Measurements from ENCODE around the gene TIAM2.
"Not testable (repeated sequence)": the region's sequence is repeated elsewhere in the genome, so short reads cannot be mapped to it uniquely, and the experiment has no call there.

Gene TIAM2

DNA sequence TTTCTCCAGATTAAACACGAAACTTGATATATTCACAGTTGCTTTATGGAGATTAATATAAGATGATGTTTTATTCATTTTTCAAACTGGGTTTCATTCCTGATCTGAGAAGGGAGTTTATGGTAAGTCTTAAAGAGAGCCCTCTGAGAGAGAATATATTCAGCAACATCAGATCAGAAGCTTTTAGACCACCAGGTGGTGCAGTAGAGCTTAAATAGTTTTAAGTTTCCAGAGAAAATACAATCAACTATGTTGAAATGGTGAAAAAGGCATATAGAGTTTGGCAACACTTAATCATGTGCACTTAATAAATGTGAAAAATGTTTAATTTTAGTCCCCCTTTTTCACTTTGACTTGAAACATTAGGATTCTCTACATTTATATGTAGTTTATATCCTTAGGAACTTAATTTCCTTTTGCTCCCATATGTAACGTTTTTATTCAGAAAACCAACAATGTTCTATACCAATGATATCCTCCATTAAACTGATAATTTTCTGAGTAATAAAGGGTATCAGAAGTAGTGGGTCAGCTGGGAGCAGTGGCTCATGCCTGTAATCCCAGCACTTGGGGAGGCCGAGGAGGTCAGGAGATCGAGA lies 182.3 kb downstream of the TIAM2 start:
- TF ChIP-seq, protein P1, sequence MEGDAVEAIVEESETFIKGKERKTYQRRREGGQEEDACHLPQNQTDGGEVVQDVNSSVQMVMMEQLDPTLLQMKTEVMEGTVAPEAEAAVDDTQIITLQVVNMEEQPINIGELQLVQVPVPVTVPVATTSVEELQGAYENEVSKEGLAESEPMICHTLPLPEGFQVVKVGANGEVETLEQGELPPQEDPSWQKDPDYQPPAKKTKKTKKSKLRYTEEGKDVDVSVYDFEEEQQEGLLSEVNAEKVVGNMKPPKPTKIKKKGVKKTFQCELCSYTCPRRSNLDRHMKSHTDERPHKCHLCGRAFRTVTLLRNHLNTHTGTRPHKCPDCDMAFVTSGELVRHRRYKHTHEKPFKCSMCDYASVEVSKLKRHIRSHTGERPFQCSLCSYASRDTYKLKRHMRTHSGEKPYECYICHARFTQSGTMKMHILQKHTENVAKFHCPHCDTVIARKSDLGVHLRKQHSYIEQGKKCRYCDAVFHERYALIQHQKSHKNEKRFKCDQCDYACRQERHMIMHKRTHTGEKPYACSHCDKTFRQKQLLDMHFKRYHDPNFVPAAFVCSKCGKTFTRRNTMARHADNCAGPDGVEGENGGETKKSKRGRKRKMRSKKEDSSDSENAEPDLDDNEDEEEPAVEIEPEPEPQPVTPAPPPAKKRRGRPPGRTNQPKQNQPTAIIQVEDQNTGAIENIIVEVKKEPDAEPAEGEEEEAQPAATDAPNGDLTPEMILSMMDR (IDR thresholded peaks at IDR 0.05; ENCODE audit: low read depth, low read length, missing control alignments): peak; percentile 45
- no peak for DNase-seq (ENCODE audit: extremely low read depth, low read depth)
- no peak overlapping the region for H3K4me3 ChIP-seq (replicated peaks; ENCODE audit: low read depth, low read length)

DNA sequence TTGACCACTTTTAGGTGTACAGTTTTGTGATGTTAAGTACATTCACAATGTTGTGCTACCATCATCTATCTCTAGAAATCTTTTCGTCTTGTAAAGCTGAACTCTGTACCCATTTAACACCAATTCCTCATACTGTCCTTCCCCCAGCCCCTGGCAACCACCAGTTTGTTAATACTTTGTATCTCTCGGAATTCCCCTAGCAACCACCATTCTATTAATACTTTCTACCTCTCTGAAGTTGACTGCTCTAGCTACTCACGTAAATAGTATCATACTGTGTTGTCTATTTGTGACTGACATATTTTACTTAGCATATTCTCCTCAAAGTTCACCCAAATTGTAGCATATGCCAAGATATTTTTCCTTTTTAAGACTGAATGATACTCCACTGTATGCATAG lies 186.4 kb downstream of the TIAM2 start:
- no peak overlapping the region for H3K4me3 ChIP-seq (replicated peaks; ENCODE audit: low read depth, low read length)
- no peak for DNase-seq (ENCODE audit: extremely low read depth, low read depth)
- TF ChIP-seq, protein P1 (IDR thresholded peaks at IDR 0.05; ENCODE audit: low read depth, low read length, missing control alignments): no peak

DNA sequence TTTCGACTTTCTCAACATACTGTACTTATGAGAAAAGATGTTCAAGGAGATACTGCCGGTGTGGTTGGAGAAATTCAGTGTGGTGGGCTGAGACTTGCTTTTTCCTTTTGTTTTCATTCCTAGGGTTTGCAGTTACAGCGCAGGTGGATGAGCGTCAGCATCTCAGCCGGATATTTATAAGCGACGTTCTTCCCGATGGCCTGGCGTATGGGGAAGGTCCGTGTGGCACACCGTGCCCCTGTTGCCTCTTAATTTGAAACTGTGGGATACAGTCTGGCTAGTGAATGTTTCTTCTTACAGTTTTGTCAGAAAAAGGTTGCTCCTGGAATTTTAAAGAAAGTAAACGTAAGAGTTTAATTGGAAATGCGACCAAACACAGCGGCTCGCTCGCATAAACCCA lies 187.0 kb downstream of the TIAM2 start:
- no peak overlapping the region for H3K4me3 ChIP-seq (replicated peaks; ENCODE audit: low read depth, low read length)
- TF ChIP-seq, protein P1 (IDR thresholded peaks at IDR 0.05; ENCODE audit: low read depth, low read length, missing control alignments): no peak
- no peak for DNase-seq (ENCODE audit: extremely low read depth, low read depth)

DNA sequence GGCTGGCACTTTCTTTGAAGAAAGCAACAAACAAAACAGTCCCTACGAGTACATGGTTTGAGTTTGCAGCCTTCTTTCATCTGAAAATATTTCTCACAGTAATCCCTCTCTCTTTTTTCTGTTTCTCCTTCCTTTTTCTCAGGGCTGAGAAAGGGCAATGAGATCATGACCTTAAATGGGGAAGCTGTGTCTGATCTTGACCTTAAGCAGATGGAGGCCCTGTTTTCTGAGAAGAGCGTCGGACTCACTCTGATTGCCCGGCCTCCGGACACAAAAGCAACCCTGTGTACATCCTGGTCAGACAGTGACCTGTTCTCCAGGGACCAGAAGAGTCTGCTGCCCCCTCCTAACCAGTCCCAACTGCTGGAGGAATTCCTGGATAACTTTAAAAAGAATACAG lies 188.0 kb downstream of the TIAM2 start:
- H3K4me3 ChIP-seq (replicated peaks; ENCODE audit: low read depth, low read length): no peak overlapping the region
- TF ChIP-seq, protein P1 (IDR thresholded peaks at IDR 0.05; ENCODE audit: low read depth, low read length, missing control alignments): no peak
- DNase-seq (ENCODE audit: extremely low read depth, low read depth): no peak

- DNase-seq (ENCODE audit: extremely low read depth, low read depth); H3K4me3 ChIP-seq (replicated peaks; ENCODE audit: low read depth, low read length): not testable (repeated sequence)
Measured at GRCh38 chr6:155185041-155185440, 189.9 kb downstream of the TIAM2 start.

DNA sequence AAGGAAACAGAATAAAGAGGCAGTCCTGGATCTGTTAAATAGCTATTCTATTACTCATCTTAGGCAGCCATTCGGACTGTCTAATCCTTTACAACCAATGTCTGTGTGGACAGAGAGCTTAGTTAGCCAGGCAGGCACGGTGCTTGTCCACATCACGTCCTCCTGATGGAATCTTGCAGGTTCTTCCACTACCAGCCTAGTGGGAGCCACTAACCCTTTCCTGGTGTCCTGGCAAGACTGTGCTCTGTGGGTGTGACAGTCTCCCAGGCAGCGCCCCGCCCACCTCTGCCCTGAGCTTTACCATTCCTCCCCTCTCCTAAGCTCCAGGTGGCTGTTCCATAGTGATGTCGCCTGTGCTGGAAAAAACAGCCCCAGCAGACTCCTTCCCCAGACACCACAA lies 190.4 kb downstream of the TIAM2 start:
- TF ChIP-seq, protein P1 (IDR thresholded peaks at IDR 0.05; ENCODE audit: low read depth, low read length, missing control alignments): no peak
- DNase-seq (ENCODE audit: extremely low read depth, low read depth): no peak
- no peak overlapping the region for H3K4me3 ChIP-seq (replicated peaks; ENCODE audit: low read depth, low read length)

- no peak overlapping the region for H3K4me3 ChIP-seq (replicated peaks; ENCODE audit: low read depth, low read length)
- DNase-seq (ENCODE audit: extremely low read depth, low read depth): no peak
- TF ChIP-seq, protein P1 (IDR thresholded peaks at IDR 0.05; ENCODE audit: low read depth, low read length, missing control alignments): no peak
Measured at GRCh38 chr6:155186052-155186658, 191.0 kb downstream of the TIAM2 start.

Data from HFF-Myc (cell line).